ENCODE measurements around the gene LIX1.

- no peak for TF ChIP-seq CTCF (IDR thresholded peaks at IDR 0.05)
- TF ChIP-seq POLR2AphosphoS5 (IDR thresholded peaks at IDR 0.05), result no peak
- TF ChIP-seq POLR2A (IDR thresholded peaks at IDR 0.05), result no peak
- no peak for TF ChIP-seq EP300 (IDR thresholded peaks at IDR 0.05)
Observed at GRCh38 chr5:97148288-97148687, 5.9 kb upstream of the LIX1 start.
